ENCODE data around the gene INHBE. TPM values are rescaled to one million over a fixed set of nuclear protein-coding genes. Genes with fewer than 3 reads are reported as not detected.
"Not testable (repeated sequence)": the region's sequence is repeated elsewhere in the genome, so short reads cannot be mapped to it uniquely, and the experiment has no call there.

INHBE gene, protein sequence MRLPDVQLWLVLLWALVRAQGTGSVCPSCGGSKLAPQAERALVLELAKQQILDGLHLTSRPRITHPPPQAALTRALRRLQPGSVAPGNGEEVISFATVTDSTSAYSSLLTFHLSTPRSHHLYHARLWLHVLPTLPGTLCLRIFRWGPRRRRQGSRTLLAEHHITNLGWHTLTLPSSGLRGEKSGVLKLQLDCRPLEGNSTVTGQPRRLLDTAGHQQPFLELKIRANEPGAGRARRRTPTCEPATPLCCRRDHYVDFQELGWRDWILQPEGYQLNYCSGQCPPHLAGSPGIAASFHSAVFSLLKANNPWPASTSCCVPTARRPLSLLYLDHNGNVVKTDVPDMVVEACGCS
- total RNA-seq = 0.77 to 8.5 TPM (median 8.4 TPM) in 3 replicates
- long read RNA-seq, partial matches to known transcripts = 0 of 1 reads
- long read RNA-seq, other reads (novel, unspliced or antisense) = 1 of 1 reads

DNA sequence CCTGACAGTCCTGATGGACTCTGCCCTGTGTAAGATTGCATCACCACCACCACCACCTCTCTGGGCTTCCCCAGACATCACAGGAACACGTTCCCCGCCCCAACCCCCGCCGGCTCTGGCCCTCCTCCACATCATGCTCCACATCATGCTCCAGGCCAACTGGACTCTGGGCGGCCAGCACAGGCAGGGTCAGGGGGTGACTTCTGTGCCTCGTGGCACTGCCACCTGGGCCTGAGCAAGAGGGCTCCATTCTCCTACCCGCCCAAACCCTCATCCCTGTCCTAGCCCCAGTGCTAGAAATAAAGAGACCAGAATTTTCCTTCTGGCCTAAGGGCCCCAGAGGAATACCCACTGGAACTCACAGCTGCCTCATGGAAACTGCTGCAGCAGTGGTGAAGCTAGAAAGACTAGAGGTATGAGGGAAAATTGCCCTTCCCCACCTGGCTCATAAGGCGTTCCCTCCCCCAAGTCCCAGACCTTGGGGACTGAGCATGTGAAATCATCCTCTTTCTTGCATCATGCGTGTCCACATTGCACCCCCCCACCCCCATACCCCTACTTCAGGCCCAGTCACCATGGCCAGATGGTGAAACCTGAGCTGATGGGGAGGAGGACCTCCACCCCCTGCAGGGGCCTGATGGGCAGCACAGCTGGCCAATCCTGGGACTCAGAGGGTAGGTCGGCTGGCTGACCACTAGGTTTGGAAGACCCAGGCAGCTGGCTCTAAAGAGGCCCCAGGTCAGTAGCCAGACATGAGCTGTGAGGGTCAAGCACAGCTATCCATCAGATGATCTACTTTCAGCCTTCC is at the start of gene INHBE:
Gene INHBE, plus strand, starts transcription at position 742 of the 808 bp plus-strand sequence. CDS start 230 bp downstream, outside the sequence.
- Mint-ChIP-seq H3K4me1 (ENCODE audit: low read depth) (peaks cover 74% of the 10 kb centered on the region), H3K4me3 (ENCODE audit: unreplicated experiment) (peak within 1 kb of the TSS; percentile 52), H3K9me3 (ENCODE audit: low read depth) (no peaks in the 10 kb centered on the region), H3K27ac (ENCODE audit: unreplicated experiment) (peak within 1 kb of the TSS; percentile 83), H3K36me3 (ENCODE audit: low read depth) (no peaks in the 10 kb centered on the region), H3K27me3 (ENCODE audit: low read depth) (no peaks in the 10 kb centered on the region)
- DNase-seq (ENCODE audit: low spot score) = peak; percentile 93
- TF ChIP-seq, protein P1, sequence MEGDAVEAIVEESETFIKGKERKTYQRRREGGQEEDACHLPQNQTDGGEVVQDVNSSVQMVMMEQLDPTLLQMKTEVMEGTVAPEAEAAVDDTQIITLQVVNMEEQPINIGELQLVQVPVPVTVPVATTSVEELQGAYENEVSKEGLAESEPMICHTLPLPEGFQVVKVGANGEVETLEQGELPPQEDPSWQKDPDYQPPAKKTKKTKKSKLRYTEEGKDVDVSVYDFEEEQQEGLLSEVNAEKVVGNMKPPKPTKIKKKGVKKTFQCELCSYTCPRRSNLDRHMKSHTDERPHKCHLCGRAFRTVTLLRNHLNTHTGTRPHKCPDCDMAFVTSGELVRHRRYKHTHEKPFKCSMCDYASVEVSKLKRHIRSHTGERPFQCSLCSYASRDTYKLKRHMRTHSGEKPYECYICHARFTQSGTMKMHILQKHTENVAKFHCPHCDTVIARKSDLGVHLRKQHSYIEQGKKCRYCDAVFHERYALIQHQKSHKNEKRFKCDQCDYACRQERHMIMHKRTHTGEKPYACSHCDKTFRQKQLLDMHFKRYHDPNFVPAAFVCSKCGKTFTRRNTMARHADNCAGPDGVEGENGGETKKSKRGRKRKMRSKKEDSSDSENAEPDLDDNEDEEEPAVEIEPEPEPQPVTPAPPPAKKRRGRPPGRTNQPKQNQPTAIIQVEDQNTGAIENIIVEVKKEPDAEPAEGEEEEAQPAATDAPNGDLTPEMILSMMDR (IDR thresholded peaks at IDR 0.05) = no peak

- no peak for DNase-seq (ENCODE audit: low spot score)
- Mint-ChIP-seq H3K4me3 (ENCODE audit: unreplicated experiment) (no peak overlapping the region), H3K4me1 (ENCODE audit: low read depth) (peaks cover 5% of the 10 kb centered on the region), H3K9me3 (ENCODE audit: low read depth) (no peaks in the 10 kb centered on the region), H3K36me3 (ENCODE audit: low read depth) (no peaks in the 10 kb centered on the region), H3K27ac (ENCODE audit: unreplicated experiment) (no peak overlapping the region), H3K27me3 (ENCODE audit: low read depth) (no peaks in the 10 kb centered on the region)
- TF ChIP-seq, protein P1 (IDR thresholded peaks at IDR 0.05) = no peak
Observed at GRCh38 chr12:57410534-57410933, 44.6 kb upstream of the INHBE start.

DNA sequence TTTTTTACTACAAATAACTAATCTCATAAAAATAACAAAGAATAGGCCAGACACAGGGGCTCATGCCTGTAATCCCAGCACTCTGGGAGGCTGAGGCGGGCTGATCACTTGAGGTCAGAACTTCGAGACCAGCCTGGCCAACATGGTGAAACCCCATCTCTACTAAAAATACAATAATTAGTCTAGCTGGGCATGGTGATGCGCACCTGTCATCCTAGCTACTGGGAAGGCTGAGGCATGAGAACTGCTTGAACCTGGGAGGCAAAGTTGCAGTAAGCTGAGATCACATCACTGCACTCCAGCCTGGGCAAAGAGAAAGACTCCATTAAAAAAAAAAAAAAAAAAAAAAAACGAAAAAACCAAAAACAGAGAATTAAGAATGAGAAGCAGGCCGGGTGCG is 40.9 kb upstream of the INHBE start:
- H3K27ac Mint-ChIP-seq (ENCODE audit: unreplicated experiment); H3K4me3 Mint-ChIP-seq (ENCODE audit: unreplicated experiment); H3K27me3 Mint-ChIP-seq (ENCODE audit: low read depth); DNase-seq (ENCODE audit: low spot score); H3K36me3 Mint-ChIP-seq (ENCODE audit: low read depth); H3K9me3 Mint-ChIP-seq (ENCODE audit: low read depth): not testable (repeated sequence)
- peaks cover 19% of the 10 kb centered on the region for H3K4me1 Mint-ChIP-seq (ENCODE audit: low read depth)

DNA sequence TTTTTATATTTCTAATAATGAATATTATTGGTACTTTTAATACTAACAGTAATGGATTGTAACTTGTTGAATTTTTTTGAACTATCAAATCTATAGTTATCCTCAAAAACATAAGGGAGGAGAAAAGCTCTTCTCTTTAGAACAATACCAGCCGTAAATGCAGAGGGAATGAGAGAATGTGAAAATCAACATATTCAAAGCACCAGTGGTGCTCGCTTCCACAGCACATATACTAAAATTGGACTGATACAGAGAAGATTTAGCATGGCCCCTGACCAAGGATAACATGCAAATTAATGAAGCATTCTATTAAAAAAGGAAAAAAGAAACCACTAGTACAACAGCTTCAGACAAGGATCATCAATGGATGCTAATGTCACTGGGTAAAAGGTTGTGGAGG is 40.0 kb upstream of the INHBE start:
- Mint-ChIP-seq H3K27ac (ENCODE audit: unreplicated experiment) (no peak overlapping the region), H3K9me3 (ENCODE audit: low read depth) (no peaks in the 10 kb centered on the region), H3K36me3 (ENCODE audit: low read depth) (no peaks in the 10 kb centered on the region), H3K4me1 (ENCODE audit: low read depth) (peaks cover 14% of the 10 kb centered on the region), H3K4me3 (ENCODE audit: unreplicated experiment) (no peak overlapping the region), H3K27me3 (ENCODE audit: low read depth) (no peaks in the 10 kb centered on the region)
- TF ChIP-seq, protein P1 (IDR thresholded peaks at IDR 0.05) = no peak
- DNase-seq (ENCODE audit: low spot score) = no peak

- H3K4me1 Mint-ChIP-seq (ENCODE audit: low read depth) = peaks cover 14% of the 10 kb centered on the region
- no peak overlapping the region for H3K27ac Mint-ChIP-seq (ENCODE audit: unreplicated experiment)
- no peak overlapping the region for H3K4me3 Mint-ChIP-seq (ENCODE audit: unreplicated experiment)
- peaks cover 3% of the 10 kb centered on the region for H3K36me3 Mint-ChIP-seq (ENCODE audit: low read depth)
- H3K9me3 Mint-ChIP-seq (ENCODE audit: low read depth) = no peaks in the 10 kb centered on the region
- no peaks in the 10 kb centered on the region for H3K27me3 Mint-ChIP-seq (ENCODE audit: low read depth)
- DNase-seq (ENCODE audit: low spot score) = no peak
- TF ChIP-seq, protein P1 (IDR thresholded peaks at IDR 0.05) = no peak
Observed at GRCh38 chr12:57416039-57416996, 38.8 kb upstream of the INHBE start.
